SK-N-SH (cell line): ENCODE measurements around the gene ACOT7. TPM values are rescaled to one million over a fixed set of nuclear protein-coding genes. Genes with fewer than 3 reads are reported as not detected.

ENCODE experiments used
- CTCF ChIA-PET: fragments of 300-600, 350-600 bp; formaldehyde crosslinking; extraction: SDS; loops from one replicate; lab custom pipeline; 2021; lab: Yijun Ruan, JAX
- POLR2A ChIA-PET: fragments of 350-600 bp; sonication (Branson Sonifier 250); formaldehyde crosslinking; extraction: SDS; loops from one replicate; lab custom pipeline; 2020; ENCODE audit warnings: antibody characterized with exemption, inconsistent platforms; lab: Yijun Ruan, JAX
- DNase-seq: peaks from one replicate; pipeline ENCODE4 v3.0.0; 2012
- H2AFZ ChIP-seq: fragments of 200-600 bp; sonication (generic); 2 replicates; pipeline ENCODE4 v1.8.1; 2016; ENCODE audit warnings: antibody characterized with exemption, mild to moderate bottlenecking, low read depth
- H3F3A ChIP-seq: fragments of 200-600 bp; sonication (generic); replicated peaks from 2 replicates; pipeline ENCODE3; 2016; ENCODE audit warnings: antibody characterized with exemption, mild to moderate bottlenecking; ENCODE audit not compliant: insufficient read depth
- H3K27ac ChIP-seq, 2 experiments: fragments of 200-500 bp in 1 of 2; fragments of 200-600 bp in 1 of 2; sonication (Bioruptor generic) in 1 of 2; sonication (generic), shearing (Covaris generic) in 1 of 2; 2 replicates each; pipeline versions ENCODE4 v1.5.1 to v1.6.1; 2014 to 2016; ENCODE audit warnings: low read depth in 2 of 2, inconsistent platforms in 1 of 2, low read length in 1 of 2, mild to moderate bottlenecking in 1 of 2, mixed read lengths in 1 of 2
- H3K27me3 ChIP-seq: fragments of 200-600 bp; sonication (generic), shearing (Covaris generic); 2 replicates; pipeline ENCODE4 v1.6.1; 2016; ENCODE audit warnings: mixed run types; ENCODE audit not compliant: insufficient read depth
- H3K36me3 ChIP-seq, 2 experiments: fragments of 200-500 bp in 1 of 2; fragments of 200-600 bp in 1 of 2; sonication (Bioruptor generic) in 1 of 2; sonication (generic) in 1 of 2; replicated peaks in 1 of 2; 2 replicates each; pipeline versions ENCODE3 to v1.5.1; 2014 to 2016; ENCODE audit warnings: low read length in 1 of 2, mild to moderate bottlenecking in 1 of 2; ENCODE audit not compliant: insufficient read depth in 2 of 2, control insufficient read depth in 1 of 2
- H3K4me1 ChIP-seq, 2 experiments: fragments of 200-500 bp in 1 of 2; fragments of 200-600 bp in 1 of 2; sonication (Bioruptor generic) in 1 of 2; sonication (generic), shearing (Covaris generic) in 1 of 2; 2 replicates each; pipeline versions ENCODE4 v1.5.1 to v1.6.1; 2014 to 2016; ENCODE audit warnings: low read depth in 1 of 2, low read length in 1 of 2, mixed run types in 1 of 2; ENCODE audit not compliant: insufficient read depth in 2 of 2, control insufficient read depth in 1 of 2
- H3K4me2 ChIP-seq: fragments of 200-600 bp; sonication (generic), shearing (Covaris generic); 2 replicates; pipeline ENCODE4 v1.6.1; 2017; ENCODE audit warnings: mixed run types
- H3K4me3 ChIP-seq, 2 experiments: fragments of 200-500 bp in 1 of 2; fragments of 200-600 bp in 1 of 2; sonication (Bioruptor generic) in 1 of 2; sonication (generic), shearing (Covaris generic) in 1 of 2; 2 replicates each; pipeline versions ENCODE4 v1.5.1 to v1.8.1; 2014 to 2016; ENCODE audit warnings: low read depth in 2 of 2, inconsistent platforms in 1 of 2, low read length in 1 of 2, mild to moderate bottlenecking in 1 of 2, mixed read lengths in 1 of 2, moderate library complexity in 1 of 2
- H3K79me2 ChIP-seq: fragments of 200-600 bp; sonication (generic); 2 replicates; pipeline ENCODE4 v1.8.1; 2017; ENCODE audit warnings: mild to moderate bottlenecking; ENCODE audit not compliant: insufficient read depth
- H3K9ac ChIP-seq: fragments of 200-600 bp; sonication (generic); 2 replicates; pipeline ENCODE4 v1.6.1; 2017; ENCODE audit warnings: mixed run types
- H3K9me2 ChIP-seq: fragments of 200-600 bp; sonication (generic); 2 replicates; pipeline ENCODE4 v1.6.1; 2017; ENCODE audit warnings: mixed run types
- H3K9me3 ChIP-seq: fragments of 200-600 bp; sonication (generic); 2 replicates; pipeline ENCODE4 v1.6.1; 2017; ENCODE audit warnings: mixed run types, mild to moderate bottlenecking, moderate library complexity
- H4K20me1 ChIP-seq: fragments of 200-600 bp; sonication (generic); 2 replicates; pipeline ENCODE4 v1.6.1; 2017; ENCODE audit warnings: mild to moderate bottlenecking, mixed run types; ENCODE audit not compliant: insufficient read depth
- CTCF ChIP-seq: fragments of 200-600 bp; sonication (generic); IDR thresholded peaks from 2 replicates; pipeline ENCODE4 v1.6.1; 2017; ENCODE audit warnings: antibody characterized with exemption, mild to moderate bottlenecking, moderate library complexity
- EP300 ChIP-seq, 2 experiments: IDR thresholded peaks; 2 replicates each; pipeline versions ENCODE4 v1.4.0 to v1.6.1; 2012; ENCODE audit warnings: borderline replicate concordance in 1 of 2, low read depth in 1 of 2, low read length in 1 of 2
- EZH2phosphoT487 ChIP-seq: fragments of 200-600 bp; sonication (generic); IDR thresholded peaks from 2 replicates; pipeline ENCODE4 v1.6.1; 2017; ENCODE audit warnings: low read depth, mixed run types, mild to moderate bottlenecking, antibody characterized with exemption, moderate library complexity, borderline replicate concordance
- GABPA ChIP-seq: IDR thresholded peaks from 2 replicates; pipeline ENCODE4 v1.4.0; 2012; ENCODE audit warnings: low read depth, mild to moderate bottlenecking
- JUND ChIP-seq: IDR thresholded peaks from 2 replicates; pipeline ENCODE4 v1.4.0; 2012
- NRF1 ChIP-seq: IDR thresholded peaks from 2 replicates; pipeline ENCODE4 v1.6.1; 2012; ENCODE audit warnings: low read depth, mild to moderate bottlenecking, low read length
- REST ChIP-seq: IDR thresholded peaks from 2 replicates; pipeline ENCODE4 v1.6.1; 2012; ENCODE audit warnings: mild to moderate bottlenecking, low read depth, low read length, moderate library complexity
- SIN3A ChIP-seq: IDR thresholded peaks from 2 replicates; pipeline ENCODE4 v1.6.1; 2012; ENCODE audit warnings: low read depth, mild to moderate bottlenecking, low read length, moderate library complexity, borderline replicate concordance
- USF1 ChIP-seq: IDR thresholded peaks from 2 replicates; pipeline ENCODE4 v1.4.0; 2012; ENCODE audit warnings: low read depth, borderline replicate concordance
- WGBS: methylation state at CpG from one replicate; pipeline ENCODE4 v1.1.6; 2017; ENCODE audit warnings: low lambda C conversion rate; 5-methylcytosine and 5-hydroxymethylcytosine counted together
- polyA plus RNA-seq, 3 experiments: library from polyadenylated mRNA; depleted of rRNA; stranded (reverse); fragments of >200 nt; gene quantifications; 2 replicates each; pipeline ENCODE4 v1.2.3, GENCODE V29; 2012
- TF ChIP-seq, protein P1 (sequence below): IDR thresholded peaks from 2 replicates; pipeline ENCODE4 v1.4.0; 2012; ENCODE audit warnings: low read depth

ACOT7 gene
- polyA plus RNA-seq, 1 of the 3 experiments (the other 2 are of a cell fraction) = 289 TPM

DNA sequence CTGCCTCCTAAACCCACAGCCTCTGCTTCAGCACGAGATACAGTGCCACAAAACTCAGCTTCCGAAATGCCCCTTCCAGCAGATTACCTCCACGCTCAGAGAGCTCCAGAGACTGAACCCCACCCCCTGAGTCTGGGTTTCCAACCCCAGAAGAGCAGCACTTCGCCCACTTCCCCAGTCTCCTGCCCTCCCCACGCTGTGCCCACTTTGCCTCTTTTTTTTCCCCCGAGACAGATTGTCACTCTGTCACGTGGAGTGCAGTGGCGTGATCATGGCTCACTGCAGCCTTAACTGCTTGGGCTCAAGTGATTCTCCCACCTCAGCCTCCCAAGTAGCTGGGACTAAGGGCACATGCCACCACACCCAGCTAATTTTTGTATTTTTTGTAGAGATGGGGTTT is 167.9 kb downstream of the ACOT7 start:
- Histone ChIP-seq H3F3A (no peaks in the 10 kb centered on the region), H3K79me2 (peaks cover 3% of the 10 kb centered on the region; the same call in 1 of the 2 replicates), H3K9me3 (no peaks in the 10 kb centered on the region), H3K4me1 (no peaks in the 10 kb centered on the region), H3K4me3 (no peak overlapping the region), H3K4me2 (no peak overlapping the region), H4K20me1 (no peaks in the 10 kb centered on the region), H3K27ac (no peak overlapping the region), H3K27me3 (no peaks in the 10 kb centered on the region), H3K9ac (no peak overlapping the region), H2AFZ (no peak overlapping the region), H3K9me2 (no peaks in the 10 kb centered on the region), H3K36me3 (peaks cover 10 to 40% of the 10 kb centered on the region in 2 experiments)
- no peak for DNase-seq
- WGBS = 97% methylated on average over 8 of the region's 8 CpGs
- ChIA-PET CTCF (interaction anchor here (1.1 to 2.1 kb wide), 5 partner anchors 13 to 26 kb away, joined by 3 to 8 read pairs (median 4); partner anchors contain the start of gene RPL22), POLR2A (no interaction called here)
- TF ChIP-seq GABPA (no peak), USF1 (no peak), EP300 (IDR thresholded peaks at IDR 0.05; ENCODE audit: borderline replicate concordance in 1 of 2, low read depth in 1 of 2, low read length in 1 of 2) (no peak), CTCF (no peak), SIN3A (no peak)

DNA sequence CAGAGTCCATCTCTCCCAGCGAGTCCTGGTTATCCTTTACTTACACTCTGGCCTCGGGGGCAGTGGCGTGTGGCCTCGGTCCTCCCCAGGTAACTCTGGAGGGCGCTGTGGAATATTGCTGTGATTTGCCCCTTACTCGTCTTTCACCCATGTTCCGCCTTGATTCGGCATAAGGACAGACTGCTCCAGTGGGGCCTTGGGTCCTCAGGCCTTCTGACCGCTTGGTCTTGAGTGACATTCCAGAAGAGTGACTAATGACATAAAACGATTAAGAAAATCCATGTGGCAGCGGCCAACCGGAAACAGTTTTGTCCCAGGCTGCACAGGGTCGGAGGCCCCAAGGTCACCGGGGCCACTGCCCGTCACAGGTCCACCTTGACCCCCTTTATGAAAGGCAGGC is 168.8 kb downstream of the ACOT7 start:
- H4K20me1 ChIP-seq = no peaks in the 10 kb centered on the region
- ChIA-PET CTCF (interaction anchor here (1.5 to 2.1 kb wide), 4 partner anchors 14 to 172 kb away, joined by 3 to 8 read pairs (median 5); partner anchors contain the start of gene RPL22), POLR2A (no interaction called here)
- H3K79me2 ChIP-seq = peaks cover 3% of the 10 kb centered on the region; the same call in 1 of the 2 replicates
- TF ChIP-seq, protein P1, sequence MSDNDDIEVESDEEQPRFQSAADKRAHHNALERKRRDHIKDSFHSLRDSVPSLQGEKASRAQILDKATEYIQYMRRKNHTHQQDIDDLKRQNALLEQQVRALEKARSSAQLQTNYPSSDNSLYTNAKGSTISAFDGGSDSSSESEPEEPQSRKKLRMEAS = no peak
- no peak for TF ChIP-seq SIN3A
- no peak for TF ChIP-seq EP300 (IDR thresholded peaks at IDR 0.05; ENCODE audit: borderline replicate concordance in 1 of 2, low read depth in 1 of 2, low read length in 1 of 2)
- no peak for TF ChIP-seq EZH2phosphoT487
- no peak for TF ChIP-seq REST
- TF ChIP-seq JUND = no peak
- TF ChIP-seq NRF1 = no peak
- TF ChIP-seq GABPA = no peak
- H2AFZ ChIP-seq = no peak overlapping the region
- H3K36me3 ChIP-seq = peaks cover 7 to 41% of the 10 kb centered on the region in 2 experiments
- H3K9ac ChIP-seq = no peak overlapping the region
- no peaks in the 10 kb centered on the region for H3K9me3 ChIP-seq
- no peak for DNase-seq
- no peak overlapping the region for H3K4me3 ChIP-seq
- 75% methylated on average over 11 of the region's 15 CpGs for WGBS
- no peaks in the 10 kb centered on the region for H3K4me1 ChIP-seq
- no peak overlapping the region for H3K27ac ChIP-seq
- no peak overlapping the region for H3K4me2 ChIP-seq
- H3K9me2 ChIP-seq = no peaks in the 10 kb centered on the region
- no peaks in the 10 kb centered on the region for H3K27me3 ChIP-seq
- no peaks in the 10 kb centered on the region for H3F3A ChIP-seq
